ENCODE measurements around the gene DMPK.

DMPK gene

GRCh38 chr19:45782162-45782691 lies at the start of gene DMPK:
DMPK (minus strand) TSS chr19:45782490; CDS start chr19:45782352, 138 bp downstream.
- Histone ChIP-seq H3K4me2 (no peak within 1 kb of the TSS), H3K36me3 (peaks cover 33% of the 10 kb centered on the region)

GRCh38 chr19:45828945-45829344 lies 46.7 kb upstream of the DMPK start:
- H4K20me1 ChIP-seq, result peaks cover 14% of the 10 kb centered on the region; the same call in 1 of the 2 replicates
- no peaks in the 10 kb centered on the region for H3K27me3 ChIP-seq
- no peak for TF ChIP-seq Cebpa-rat (IDR thresholded peaks at IDR 0.05)
- H3K4me2 ChIP-seq, result no peak overlapping the region
- no peak overlapping the region for H3K4me3 ChIP-seq
- H3K36me3 ChIP-seq, result peaks cover 100% of the 10 kb centered on the region
- H3K4me1 ChIP-seq, result peaks cover 5% of the 10 kb centered on the region; the same call in 1 of the 2 replicates
- H3K9ac ChIP-seq, result no peak overlapping the region
- no peak overlapping the region for H3K27ac ChIP-seq
- no peaks in the 10 kb centered on the region for H3K9me3 ChIP-seq

More at GRCh38 chr19:45782162-45782691, at the start of gene DMPK:
- H3K9ac ChIP-seq, result no peak within 1 kb of the TSS
- H3K4me3 ChIP-seq, result no peak within 1 kb of the TSS
- no peak for TF ChIP-seq Cebpa-rat (IDR thresholded peaks at IDR 0.05)
- H3K4me1 ChIP-seq, result peaks cover 28% of the 10 kb centered on the region
- H4K20me1 ChIP-seq, result peaks cover 83% of the 10 kb centered on the region
- H3K9me3 ChIP-seq, result no peaks in the 10 kb centered on the region
- H3K27ac ChIP-seq, result no peak within 1 kb of the TSS
- H3K27me3 ChIP-seq, result 0 out of 2 replicates have a peak, but pooled peaks cover 5% of the 10 kb centered on the region

- no peak overlapping the region for H3K4me3 ChIP-seq
Measured at GRCh38 chr19:45828523-45828922, 46.2 kb upstream of the DMPK start.

GRCh38 chr19:45827459-45828093 lies 45.3 kb upstream of the DMPK start:
- Histone ChIP-seq H3K4me3 (no peak overlapping the region), H3K4me2 (no peak overlapping the region), H3K9ac (no peak overlapping the region), H4K20me1 (peaks cover 8% of the 10 kb centered on the region; the same call in 1 of the 2 replicates), H3K27ac (no peak overlapping the region), H3K36me3 (peaks cover 100% of the 10 kb centered on the region), H3K4me1 (peaks cover 5% of the 10 kb centered on the region; the same call in 1 of the 2 replicates), H3K9me3 (no peaks in the 10 kb centered on the region), H3K27me3 (no peaks in the 10 kb centered on the region)
- TF ChIP-seq Cebpa-rat (IDR thresholded peaks at IDR 0.05), result no peak

More at GRCh38 chr19:45828523-45828922, 46.2 kb upstream of the DMPK start:
- Histone ChIP-seq H3K27ac (no peak overlapping the region), H3K27me3 (no peaks in the 10 kb centered on the region), H4K20me1 (peaks cover 14% of the 10 kb centered on the region; the same call in 1 of the 2 replicates), H3K9ac (no peak overlapping the region), H3K4me1 (peaks cover 5% of the 10 kb centered on the region; the same call in 1 of the 2 replicates), H3K36me3 (peaks cover 100% of the 10 kb centered on the region), H3K9me3 (no peaks in the 10 kb centered on the region), H3K4me2 (no peak overlapping the region)
- TF ChIP-seq Cebpa-rat (IDR thresholded peaks at IDR 0.05), result no peak

- Histone ChIP-seq H3K4me1 (peaks cover 5% of the 10 kb centered on the region; the same call in 1 of the 2 replicates), H3K4me3 (no peak overlapping the region), H3K27me3 (no peaks in the 10 kb centered on the region), H4K20me1 (peaks cover 8% of the 10 kb centered on the region; the same call in 1 of the 2 replicates), H3K27ac (no peak overlapping the region), H3K4me2 (no peak overlapping the region), H3K36me3 (peaks cover 98% of the 10 kb centered on the region), H3K9ac (no peak overlapping the region), H3K9me3 (no peaks in the 10 kb centered on the region)
- no peak for TF ChIP-seq Cebpa-rat (IDR thresholded peaks at IDR 0.05)
Measured at GRCh38 chr19:45826934-45827333, 44.6 kb upstream of the DMPK start.

- peaks cover 98% of the 10 kb centered on the region for H3K36me3 ChIP-seq
- H3K9me3 ChIP-seq, result no peaks in the 10 kb centered on the region
- H4K20me1 ChIP-seq, result peaks cover 8% of the 10 kb centered on the region; the same call in 1 of the 2 replicates
- H3K27ac ChIP-seq, result no peak overlapping the region
- no peaks in the 10 kb centered on the region for H3K27me3 ChIP-seq
- H3K9ac ChIP-seq, result no peak overlapping the region
- TF ChIP-seq Cebpa-rat (IDR thresholded peaks at IDR 0.05), result no peak
- H3K4me1 ChIP-seq, result peaks cover 5% of the 10 kb centered on the region; the same call in 1 of the 2 replicates
- no peak overlapping the region for H3K4me2 ChIP-seq
- H3K4me3 ChIP-seq, result no peak overlapping the region
Measured at GRCh38 chr19:45825917-45826893, 43.9 kb upstream of the DMPK start.

- no peak overlapping the region for H3K4me2 ChIP-seq
- peaks cover 8% of the 10 kb centered on the region; the same call in 1 of the 2 replicates for H4K20me1 ChIP-seq
- no peak overlapping the region for H3K9ac ChIP-seq
- H3K9me3 ChIP-seq, result no peaks in the 10 kb centered on the region
- no peak overlapping the region for H3K4me3 ChIP-seq
- H3K36me3 ChIP-seq, result peaks cover 96% of the 10 kb centered on the region
- no peak overlapping the region for H3K27ac ChIP-seq
- no peak for TF ChIP-seq Cebpa-rat (IDR thresholded peaks at IDR 0.05)
- H3K27me3 ChIP-seq, result no peaks in the 10 kb centered on the region
- H3K4me1 ChIP-seq, result peaks cover 11% of the 10 kb centered on the region; the same call in 1 of the 2 replicates
Measured at GRCh38 chr19:45825263-45825605, 42.9 kb upstream of the DMPK start.

- no peak overlapping the region for H3K27ac ChIP-seq
- H3K9me3 ChIP-seq, result no peaks in the 10 kb centered on the region
- H3K4me1 ChIP-seq, result peaks cover 16% of the 10 kb centered on the region; the same call in 1 of the 2 replicates
- H3K9ac ChIP-seq, result no peak overlapping the region
- peaks cover 8% of the 10 kb centered on the region; the same call in 1 of the 2 replicates for H4K20me1 ChIP-seq
- H3K36me3 ChIP-seq, result peaks cover 96% of the 10 kb centered on the region
- TF ChIP-seq Cebpa-rat (IDR thresholded peaks at IDR 0.05), result no peak
- H3K4me3 ChIP-seq, result no peak overlapping the region
- no peaks in the 10 kb centered on the region for H3K27me3 ChIP-seq
- H3K4me2 ChIP-seq, result no peak overlapping the region
Measured at GRCh38 chr19:45824531-45825262, 42.4 kb upstream of the DMPK start.

GRCh38 chr19:45824041-45824471 lies 41.8 kb upstream of the DMPK start:
- no peak overlapping the region for H3K9ac ChIP-seq
- no peak for TF ChIP-seq Cebpa-rat (IDR thresholded peaks at IDR 0.05)
- H3K36me3 ChIP-seq, result peaks cover 96% of the 10 kb centered on the region
- no peak overlapping the region for H3K4me3 ChIP-seq
- H3K27ac ChIP-seq, result no peak overlapping the region
- H3K4me2 ChIP-seq, result no peak overlapping the region
- peaks cover 8% of the 10 kb centered on the region; the same call in 1 of the 2 replicates for H4K20me1 ChIP-seq
- H3K9me3 ChIP-seq, result no peaks in the 10 kb centered on the region
- H3K27me3 ChIP-seq, result no peaks in the 10 kb centered on the region
- H3K4me1 ChIP-seq, result peaks cover 17% of the 10 kb centered on the region; the same call in 1 of the 2 replicates

All from BLaER1 (cell line).